Measurements from ENCODE around the gene GSAP.

Gene GSAP

DNA sequence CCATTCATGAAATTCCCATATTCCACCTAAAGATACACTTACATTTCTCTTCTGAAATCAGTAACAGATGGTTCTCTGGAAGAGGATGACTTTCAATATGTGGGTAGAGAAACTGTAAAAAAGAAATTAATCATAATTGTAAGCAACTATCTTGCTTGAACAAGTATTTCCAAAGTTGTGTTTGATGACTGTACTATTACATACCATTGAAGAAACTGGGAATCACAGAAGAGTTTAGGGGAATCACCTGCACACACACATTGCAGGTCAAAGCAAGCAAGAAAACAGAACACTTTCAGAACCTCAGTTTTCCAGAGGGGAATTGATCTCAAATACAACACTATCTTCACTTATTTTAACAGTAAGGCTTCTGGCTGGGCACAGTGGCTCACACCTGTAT is 33.6 kb downstream of the GSAP start:
- H3K36me3 ChIP-seq (ENCODE audit: control insufficient read depth, insufficient read depth, low read length) = no peaks in the 10 kb centered on the region

GRCh38 chr7:77378584-77378983 is 37.6 kb downstream of the GSAP start:
- H3K27me3 ChIP-seq (ENCODE audit: control insufficient read depth, insufficient read depth, low read length) = no peaks in the 10 kb centered on the region
- H3K4me2 ChIP-seq (ENCODE audit: low read length) = no peak overlapping the region
- H3K36me3 ChIP-seq (ENCODE audit: control insufficient read depth, insufficient read depth, low read length) = no peaks in the 10 kb centered on the region
- H3K79me2 ChIP-seq = no peaks in the 10 kb centered on the region
- H3K27ac ChIP-seq = no peak overlapping the region
- H3K4me1 ChIP-seq = no peaks in the 10 kb centered on the region
- no peaks in the 10 kb centered on the region for H3K9me3 ChIP-seq (ENCODE audit: control insufficient read depth, low read length)
- H3K9ac ChIP-seq = no peak overlapping the region
- TF ChIP-seq, protein P1, sequence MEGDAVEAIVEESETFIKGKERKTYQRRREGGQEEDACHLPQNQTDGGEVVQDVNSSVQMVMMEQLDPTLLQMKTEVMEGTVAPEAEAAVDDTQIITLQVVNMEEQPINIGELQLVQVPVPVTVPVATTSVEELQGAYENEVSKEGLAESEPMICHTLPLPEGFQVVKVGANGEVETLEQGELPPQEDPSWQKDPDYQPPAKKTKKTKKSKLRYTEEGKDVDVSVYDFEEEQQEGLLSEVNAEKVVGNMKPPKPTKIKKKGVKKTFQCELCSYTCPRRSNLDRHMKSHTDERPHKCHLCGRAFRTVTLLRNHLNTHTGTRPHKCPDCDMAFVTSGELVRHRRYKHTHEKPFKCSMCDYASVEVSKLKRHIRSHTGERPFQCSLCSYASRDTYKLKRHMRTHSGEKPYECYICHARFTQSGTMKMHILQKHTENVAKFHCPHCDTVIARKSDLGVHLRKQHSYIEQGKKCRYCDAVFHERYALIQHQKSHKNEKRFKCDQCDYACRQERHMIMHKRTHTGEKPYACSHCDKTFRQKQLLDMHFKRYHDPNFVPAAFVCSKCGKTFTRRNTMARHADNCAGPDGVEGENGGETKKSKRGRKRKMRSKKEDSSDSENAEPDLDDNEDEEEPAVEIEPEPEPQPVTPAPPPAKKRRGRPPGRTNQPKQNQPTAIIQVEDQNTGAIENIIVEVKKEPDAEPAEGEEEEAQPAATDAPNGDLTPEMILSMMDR (IDR thresholded peaks at IDR 0.05) = no peak
- H2AFZ ChIP-seq = no peak overlapping the region
- H3K4me3 ChIP-seq (ENCODE audit: low read depth, low read length) = no peak overlapping the region

More for the DNA sequence above, 33.6 kb downstream of the GSAP start:
- Histone ChIP-seq H3K27me3 (ENCODE audit: control insufficient read depth, insufficient read depth, low read length) (no peaks in the 10 kb centered on the region), H3K27ac (no peak overlapping the region), H2AFZ (no peak overlapping the region), H3K9ac (no peak overlapping the region), H3K4me1 (no peaks in the 10 kb centered on the region), H3K79me2 (no peaks in the 10 kb centered on the region), H3K4me2 (ENCODE audit: low read length) (no peak overlapping the region), H3K9me3 (ENCODE audit: control insufficient read depth, low read length) (no peaks in the 10 kb centered on the region), H3K4me3 (ENCODE audit: low read depth, low read length) (no peak overlapping the region)
- TF ChIP-seq, protein P1 (IDR thresholded peaks at IDR 0.05) = no peak

DNA sequence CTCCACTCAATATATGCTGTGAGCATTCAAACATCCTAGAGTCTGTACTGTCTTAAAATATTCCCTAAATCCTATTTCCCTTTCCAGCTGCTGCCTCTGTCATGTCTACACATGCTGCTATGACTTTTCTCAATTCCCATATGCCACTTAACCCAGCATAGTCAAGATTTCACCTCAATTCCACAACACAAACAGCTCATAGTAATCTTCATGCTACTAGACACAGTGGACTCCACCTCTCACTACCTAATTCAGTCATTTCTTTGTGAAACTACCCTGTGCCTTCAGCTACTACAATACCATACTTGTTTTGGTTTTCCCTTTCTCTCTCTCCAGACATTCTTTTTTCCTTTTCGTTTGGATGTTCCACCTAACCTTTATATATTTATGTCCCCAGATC is 45.5 kb downstream of the GSAP start:
- H3K4me3 ChIP-seq (ENCODE audit: low read depth, low read length) = no peak overlapping the region
- no peaks in the 10 kb centered on the region for H3K27me3 ChIP-seq (ENCODE audit: control insufficient read depth, insufficient read depth, low read length)
- H3K4me1 ChIP-seq = no peaks in the 10 kb centered on the region
- H3K4me2 ChIP-seq (ENCODE audit: low read length) = no peak overlapping the region
- H2AFZ ChIP-seq = no peak overlapping the region
- no peaks in the 10 kb centered on the region for H3K36me3 ChIP-seq (ENCODE audit: control insufficient read depth, insufficient read depth, low read length)
- H3K27ac ChIP-seq = no peak overlapping the region
- no peaks in the 10 kb centered on the region for H3K79me2 ChIP-seq
- H3K9ac ChIP-seq = no peak overlapping the region
- no peaks in the 10 kb centered on the region for H3K9me3 ChIP-seq (ENCODE audit: control insufficient read depth, low read length)
- TF ChIP-seq, protein P1 (IDR thresholded peaks at IDR 0.05) = no peak

DNA sequence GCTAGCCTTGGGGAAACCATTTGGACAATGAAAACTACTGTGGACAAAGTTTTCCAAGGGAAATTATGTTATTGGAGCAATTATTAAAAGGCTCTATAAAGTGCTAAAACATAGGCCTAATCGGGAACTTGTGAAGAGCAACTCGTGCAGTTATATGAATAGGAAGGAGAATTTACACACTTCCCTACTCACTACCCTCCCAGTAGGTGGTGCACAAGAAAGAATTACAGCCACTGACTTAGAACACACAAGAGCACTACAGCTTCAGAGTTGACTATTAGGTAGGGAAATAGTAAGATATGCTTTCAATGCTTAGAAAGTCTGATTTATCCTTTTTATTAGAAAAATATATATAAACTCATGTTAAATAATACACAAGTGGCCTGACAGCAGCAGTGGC is 47.2 kb downstream of the GSAP start:
- Histone ChIP-seq H3K4me3 (ENCODE audit: low read depth, low read length) (no peak overlapping the region), H3K27ac (no peak overlapping the region), H3K4me1 (no peaks in the 10 kb centered on the region), H3K9me3 (ENCODE audit: control insufficient read depth, low read length) (no peaks in the 10 kb centered on the region), H2AFZ (no peak overlapping the region), H3K9ac (no peak overlapping the region), H3K27me3 (ENCODE audit: control insufficient read depth, insufficient read depth, low read length) (no peaks in the 10 kb centered on the region), H3K4me2 (ENCODE audit: low read length) (no peak overlapping the region), H3K36me3 (ENCODE audit: control insufficient read depth, insufficient read depth, low read length) (no peaks in the 10 kb centered on the region), H3K79me2 (no peaks in the 10 kb centered on the region)
- TF ChIP-seq, protein P1 (IDR thresholded peaks at IDR 0.05) = no peak

- no peak overlapping the region for H3K4me3 ChIP-seq (ENCODE audit: low read depth, low read length)
- H3K27ac ChIP-seq = no peak overlapping the region
- H3K9me3 ChIP-seq (ENCODE audit: control insufficient read depth, low read length) = no peaks in the 10 kb centered on the region
- no peak overlapping the region for H2AFZ ChIP-seq
- no peaks in the 10 kb centered on the region for H3K79me2 ChIP-seq
- no peaks in the 10 kb centered on the region for H3K36me3 ChIP-seq (ENCODE audit: control insufficient read depth, insufficient read depth, low read length)
- H3K9ac ChIP-seq = no peak overlapping the region
- no peaks in the 10 kb centered on the region for H3K27me3 ChIP-seq (ENCODE audit: control insufficient read depth, insufficient read depth, low read length)
- no peaks in the 10 kb centered on the region for H3K4me1 ChIP-seq
- TF ChIP-seq, protein P1 (IDR thresholded peaks at IDR 0.05) = no peak
- no peak overlapping the region for H3K4me2 ChIP-seq (ENCODE audit: low read length)
These were observed 48.2 kb downstream of the GSAP start for GRCh38 chr7:77367976-77368375.

Measured in parathyroid adenoma (tissue), 2 donors.